ENCODE measurements around the gene RAD18. TPM values are rescaled to one million over a fixed set of nuclear protein-coding genes. Genes with fewer than 3 reads are reported as not detected.
A peak's percentile ranks its signal among the peaks of the same experiment; 100 is the strongest.

The RAD18 gene
- total RNA-seq, 1 experiment from 2014 or later, result 25.6 TPM

DNA sequence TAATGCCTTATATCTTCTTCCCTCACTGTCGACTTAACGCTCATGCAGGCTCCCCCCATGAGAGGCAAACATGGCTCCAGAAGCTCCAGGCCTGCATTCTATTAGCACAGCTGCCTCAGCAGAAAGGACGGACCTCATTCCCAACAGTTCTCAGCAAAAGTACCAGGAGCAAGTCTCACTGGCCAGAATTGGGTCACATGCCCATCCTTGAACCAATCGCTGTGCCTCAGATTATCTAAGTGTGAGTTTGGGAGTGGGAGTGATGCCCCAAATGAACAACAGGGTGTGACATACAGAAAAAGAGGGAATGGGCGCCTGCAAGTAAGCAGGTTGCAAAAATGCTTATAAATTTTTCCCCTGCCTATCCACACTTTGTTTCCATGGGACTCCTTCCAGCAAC lies 4.3 kb upstream of the RAD18 start:
- Histone ChIP-seq H3K9me3 (replicated peaks) (no peaks in the 10 kb centered on the region), H3K27me3 (replicated peaks) (no peaks in the 10 kb centered on the region), H3K4me3 (no peak overlapping the region), H3K27ac (no peak overlapping the region), H3K36me3 (no peaks in the 10 kb centered on the region), H3K4me1 (replicated peaks) (peaks cover 19% of the 10 kb centered on the region)
- no peak for DNase-seq (ENCODE audit: low read depth in 1 of 2, low spot score in 2 of 2)

DNA sequence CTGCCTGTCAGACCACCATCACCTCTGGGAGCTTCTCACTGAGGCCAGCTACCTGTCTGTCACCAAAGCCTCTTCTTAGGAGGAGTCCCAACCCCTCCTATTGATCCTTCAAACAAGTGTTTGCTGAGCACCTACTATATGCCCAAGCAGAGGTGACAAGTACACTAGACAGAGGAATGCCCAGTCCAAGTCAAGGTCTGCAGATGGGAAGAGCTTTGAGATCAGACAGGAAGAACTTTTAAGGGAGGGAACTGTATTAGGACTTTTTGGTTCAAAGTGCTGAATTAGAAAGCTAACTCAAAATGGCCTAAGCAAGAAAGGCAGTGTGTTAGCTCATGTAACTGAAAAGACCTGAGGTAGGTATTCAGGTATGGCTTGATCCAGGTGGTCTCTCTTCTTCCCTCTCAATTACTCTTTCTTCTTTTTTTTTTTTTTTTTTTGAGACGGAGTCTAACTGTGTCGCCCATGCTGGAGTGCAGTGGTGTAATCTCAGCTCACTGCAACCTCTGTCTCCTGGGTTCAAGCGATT lies 3.6 kb upstream of the RAD18 start:
- H3K27me3 ChIP-seq (replicated peaks), result no peaks in the 10 kb centered on the region
- H3K4me3 ChIP-seq, result no peak overlapping the region
- peaks cover 26% of the 10 kb centered on the region for H3K4me1 ChIP-seq (replicated peaks)
- no peaks in the 10 kb centered on the region; the same call in 1 of the 2 replicates for H3K36me3 ChIP-seq
- H3K27ac ChIP-seq, result no peak overlapping the region
- no peaks in the 10 kb centered on the region for H3K9me3 ChIP-seq (replicated peaks)
- DNase-seq (ENCODE audit: low read depth in 1 of 2, low spot score in 2 of 2), result no peak

DNA sequence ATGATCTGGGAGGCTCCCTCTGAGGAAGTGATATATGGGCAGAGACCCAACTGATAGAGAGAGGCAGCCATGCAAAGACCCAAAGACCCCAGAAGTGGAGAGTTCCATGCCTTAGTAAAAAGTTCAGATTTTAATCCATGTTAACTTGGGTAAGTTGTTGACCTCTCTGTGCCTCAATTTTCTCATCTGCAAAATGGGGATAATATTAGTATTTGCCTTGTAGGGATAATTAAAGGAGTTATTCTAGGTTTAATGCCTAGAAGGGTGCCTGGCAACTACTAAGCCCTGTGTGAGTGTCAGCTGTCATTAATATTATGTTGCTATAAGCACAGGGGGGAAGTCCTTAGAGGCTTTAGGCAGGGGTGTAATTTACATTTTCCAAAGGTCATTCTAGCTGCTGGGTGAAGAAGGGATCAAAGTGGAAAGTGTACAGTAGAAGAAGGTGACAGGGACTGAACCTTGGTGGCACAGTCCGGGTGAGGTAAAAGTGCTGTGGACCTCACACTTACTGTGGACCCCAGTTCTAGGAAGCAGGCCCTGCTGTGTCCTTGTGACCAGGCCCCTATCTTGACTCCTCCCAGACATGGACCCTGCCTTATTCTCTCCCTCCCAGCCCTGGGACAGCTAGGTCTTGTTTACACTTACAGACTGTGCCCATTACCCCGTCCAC lies 3.0 kb upstream of the RAD18 start:
- Histone ChIP-seq H3K4me1 (replicated peaks) (peaks cover 29% of the 10 kb centered on the region), H3K9me3 (replicated peaks) (no peaks in the 10 kb centered on the region), H3K36me3 (peaks cover 4% of the 10 kb centered on the region; the same call in 1 of the 2 replicates), H3K27me3 (replicated peaks) (no peaks in the 10 kb centered on the region), H3K27ac (no peak overlapping the region), H3K4me3 (no peak overlapping the region)
- no peak for DNase-seq (ENCODE audit: low read depth in 1 of 2, low spot score in 2 of 2)

DNA sequence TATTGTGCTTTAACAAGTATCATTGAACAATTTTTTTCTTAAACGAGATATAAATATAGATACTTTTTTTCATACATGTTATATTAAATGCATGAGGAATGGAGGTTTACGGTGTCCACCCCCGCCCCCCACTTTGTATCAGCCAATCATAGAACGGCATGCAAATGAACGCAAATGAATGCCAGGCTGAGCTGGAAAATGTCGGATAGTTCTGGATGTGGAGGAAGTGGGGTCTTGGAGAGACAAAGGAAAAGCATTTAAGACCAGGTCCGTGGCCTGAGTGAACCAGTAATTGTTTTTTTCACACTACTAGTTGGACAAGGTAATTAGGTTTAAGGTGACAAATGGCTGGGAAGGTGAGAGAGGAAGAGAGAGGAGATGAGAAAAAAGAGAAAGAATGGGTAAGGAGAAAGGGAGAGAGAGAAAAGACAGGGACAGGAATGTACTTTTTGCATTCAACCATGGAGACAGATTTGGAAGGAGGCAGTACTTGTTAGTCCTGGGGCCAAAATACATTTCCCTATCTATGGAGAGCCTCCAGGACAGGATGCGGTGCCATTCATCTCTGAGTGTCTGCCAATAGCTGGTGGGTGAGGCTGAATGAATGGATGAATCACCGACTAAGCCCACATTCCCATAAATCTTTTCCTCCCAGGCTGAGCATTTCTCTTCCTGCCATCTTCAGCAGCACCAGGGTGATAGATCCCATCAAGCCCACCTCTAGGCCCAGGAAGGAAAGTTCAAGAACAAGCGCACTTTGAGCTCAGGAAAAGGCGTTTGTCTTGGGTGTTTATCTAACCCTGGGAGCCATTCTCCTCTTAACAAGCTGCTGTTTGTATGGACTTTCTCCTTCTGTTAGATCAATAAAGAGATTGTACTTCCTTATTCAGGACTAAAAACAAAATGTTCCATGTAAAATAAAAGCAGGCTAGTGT lies 1.4 kb upstream of the RAD18 start:
- peak overlapping the region; percentile 5; the same call in 1 of the 2 replicates for H3K27ac ChIP-seq
- H3K27me3 ChIP-seq (replicated peaks), result no peaks in the 10 kb centered on the region
- peaks cover 29% of the 10 kb centered on the region for H3K4me1 ChIP-seq (replicated peaks)
- peaks cover 9% of the 10 kb centered on the region for H3K36me3 ChIP-seq
- DNase-seq (ENCODE audit: low read depth in 1 of 2, low spot score in 2 of 2), result peak; percentile 34 to 57
- H3K4me3 ChIP-seq, result no peak overlapping the region
- H3K9me3 ChIP-seq (replicated peaks), result no peaks in the 10 kb centered on the region

DNA sequence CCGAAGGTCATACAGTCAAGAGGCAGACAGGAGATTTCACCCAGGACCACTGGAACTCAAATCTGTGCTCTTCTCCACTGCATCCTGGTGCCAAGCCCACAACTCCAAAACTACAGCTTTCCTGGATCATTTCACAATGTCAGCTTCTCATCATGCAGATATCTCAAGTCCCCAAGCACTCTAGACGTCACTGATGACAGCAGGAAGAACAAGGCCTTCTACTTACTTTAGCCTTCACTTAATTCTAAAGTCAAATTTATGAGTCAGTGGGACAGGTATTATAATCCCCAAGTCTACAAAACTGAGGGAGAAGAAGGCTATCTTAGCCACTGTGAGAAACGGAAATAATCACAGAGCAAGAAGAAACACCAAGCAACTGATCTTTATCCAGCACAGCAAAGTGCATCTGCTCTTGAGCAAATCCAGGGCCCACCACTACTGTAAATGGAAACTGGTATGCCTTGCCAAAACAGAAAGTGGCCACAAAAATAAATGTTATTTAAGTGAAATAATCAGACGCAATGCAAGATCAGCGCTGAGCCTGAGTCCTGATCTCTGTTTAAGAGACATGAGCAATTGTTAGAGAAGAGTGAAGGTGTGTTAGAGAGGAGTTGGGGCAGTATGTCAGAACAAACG lies 928 bp downstream of the RAD18 start:
- Histone ChIP-seq H3K36me3 (peaks cover 29% of the 10 kb centered on the region), H3K9me3 (replicated peaks) (no peaks in the 10 kb centered on the region), H3K4me1 (replicated peaks) (peaks cover 29% of the 10 kb centered on the region), H3K27me3 (replicated peaks) (no peaks in the 10 kb centered on the region), H3K27ac (peak overlapping the region; percentile 68), H3K4me3 (peak overlapping the region; percentile 57)
- peak in 1 of 2 experiments; percentile 18 for DNase-seq (ENCODE audit: low read depth in 1 of 2, low spot score in 2 of 2)

DNA sequence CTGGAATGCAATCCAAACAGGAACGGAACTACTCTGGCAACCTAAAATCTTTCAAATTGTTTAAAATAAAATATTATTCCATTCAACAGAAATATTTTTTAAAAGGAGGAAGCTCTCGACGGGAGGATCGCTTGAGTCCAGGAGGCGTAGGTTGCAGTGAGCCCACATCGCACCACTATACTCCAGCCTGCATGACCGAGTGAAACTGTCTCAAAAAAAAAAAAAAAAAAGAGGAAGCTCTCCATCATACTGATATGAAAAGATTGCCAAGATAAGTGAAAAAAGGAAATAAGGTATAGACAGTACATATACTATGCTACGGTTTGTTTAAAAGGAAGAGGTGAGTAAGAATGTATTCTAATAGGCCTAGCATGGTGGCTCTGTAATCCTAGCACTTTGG lies 3.6 kb downstream of the RAD18 start:
- no peak for DNase-seq (ENCODE audit: low read depth in 1 of 2, low spot score in 2 of 2)
- peaks cover 48% of the 10 kb centered on the region for H3K36me3 ChIP-seq
- H3K4me3 ChIP-seq, result no peak overlapping the region
- H3K27ac ChIP-seq, result no peak overlapping the region
- H3K27me3 ChIP-seq (replicated peaks), result no peaks in the 10 kb centered on the region
- peaks cover 38% of the 10 kb centered on the region for H3K4me1 ChIP-seq (replicated peaks)
- no peaks in the 10 kb centered on the region for H3K9me3 ChIP-seq (replicated peaks)

DNA sequence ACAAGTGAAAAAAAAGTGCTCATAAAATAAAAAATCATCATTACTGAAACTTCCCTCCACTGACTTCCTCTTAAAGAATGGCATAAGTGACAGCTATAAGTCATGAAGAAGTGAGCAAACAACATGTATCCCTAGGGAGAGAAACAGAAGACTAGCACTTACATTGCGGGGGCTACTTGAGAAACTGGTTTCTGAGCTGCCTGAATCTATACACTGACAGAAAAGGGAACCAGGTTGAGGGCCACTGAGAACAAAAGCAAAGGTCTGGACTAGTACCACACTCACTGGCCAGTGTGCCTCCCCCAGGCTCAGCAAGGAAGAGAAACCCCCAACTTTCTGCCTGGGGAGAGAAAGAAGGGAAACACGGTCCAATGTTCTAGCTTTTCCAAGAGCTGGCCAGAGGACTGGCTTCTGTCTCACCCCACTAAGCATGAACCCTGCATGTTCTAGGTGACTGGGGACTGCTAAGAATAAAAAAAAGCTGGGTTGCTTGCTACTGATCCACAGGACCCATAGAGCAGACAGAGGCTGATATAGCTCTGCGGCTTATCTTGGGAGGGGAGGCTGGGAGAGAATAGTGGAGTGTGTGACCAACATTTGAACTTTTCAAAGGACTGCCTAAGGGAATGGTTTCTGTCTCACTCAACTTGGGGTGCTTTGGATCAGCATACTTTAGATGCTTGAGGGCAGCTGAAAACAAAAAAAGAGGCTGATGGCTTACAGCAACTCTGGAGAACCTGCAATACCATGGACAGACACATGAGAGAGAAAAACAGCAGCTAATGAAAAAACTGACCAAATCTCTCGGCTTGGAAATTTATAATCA lies 8.1 kb downstream of the RAD18 start:
- H3K4me3 ChIP-seq, result no peak overlapping the region
- 0 out of 2 replicates have a peak overlapping the region, but pooled peaks have one; percentile 25 for H3K27ac ChIP-seq
- H3K27me3 ChIP-seq (replicated peaks), result no peaks in the 10 kb centered on the region
- peaks cover 42% of the 10 kb centered on the region for H3K36me3 ChIP-seq
- H3K9me3 ChIP-seq (replicated peaks), result no peaks in the 10 kb centered on the region
- peaks cover 15% of the 10 kb centered on the region for H3K4me1 ChIP-seq (replicated peaks)
- DNase-seq (ENCODE audit: low read depth in 1 of 2, low spot score in 2 of 2), result peak in 1 of 2 experiments; percentile 43

DNA sequence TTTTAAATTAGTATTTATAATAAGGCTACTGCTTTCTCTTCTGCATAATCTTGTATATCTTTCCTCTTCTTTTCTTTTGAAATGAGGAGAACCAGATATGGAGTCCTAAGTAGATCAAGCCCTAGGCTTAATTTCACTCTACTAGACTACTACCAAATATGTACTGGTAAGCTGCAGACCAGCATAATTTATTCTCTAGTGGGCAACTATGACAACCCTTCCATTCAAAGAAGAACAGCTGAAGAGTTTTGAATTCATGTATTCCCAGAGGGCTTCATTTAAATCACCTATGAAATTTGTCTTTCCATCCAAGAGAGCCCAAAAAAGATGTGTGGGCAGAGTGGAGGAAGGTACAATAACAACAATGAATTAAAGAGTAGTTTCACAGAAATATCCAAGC lies 10.0 kb downstream of the RAD18 start:
- DNase-seq (ENCODE audit: low read depth in 1 of 2, low spot score in 2 of 2), result no peak
- Histone ChIP-seq H3K36me3 (peaks cover 31% of the 10 kb centered on the region), H3K4me3 (no peak overlapping the region), H3K4me1 (replicated peaks) (peaks cover 18% of the 10 kb centered on the region), H3K27ac (no peak overlapping the region), H3K9me3 (replicated peaks) (no peaks in the 10 kb centered on the region), H3K27me3 (replicated peaks) (no peaks in the 10 kb centered on the region)

DNA sequence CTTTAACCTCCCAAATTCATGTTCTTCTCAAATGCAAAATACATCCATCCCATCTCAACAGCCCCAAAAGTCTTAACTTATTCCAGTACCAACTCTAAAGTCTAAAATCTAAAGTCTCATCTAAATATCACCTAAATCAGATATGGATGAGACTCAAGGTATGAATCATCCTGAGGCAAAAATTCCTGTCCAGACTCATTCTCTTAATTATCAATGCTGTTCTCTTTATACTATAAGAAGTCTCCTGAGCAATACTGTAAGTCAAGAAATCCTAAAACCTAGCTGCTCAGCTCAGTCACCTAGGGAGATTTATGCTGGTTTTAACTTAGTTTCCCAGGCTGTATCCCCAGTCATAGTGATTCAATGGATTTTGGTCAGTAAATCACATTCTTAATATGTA lies 11.1 kb downstream of the RAD18 start:
- Histone ChIP-seq H3K36me3 (peaks cover 28% of the 10 kb centered on the region), H3K27me3 (replicated peaks) (no peaks in the 10 kb centered on the region), H3K9me3 (replicated peaks) (no peaks in the 10 kb centered on the region), H3K27ac (no peak overlapping the region), H3K4me3 (no peak overlapping the region), H3K4me1 (replicated peaks) (peaks cover 28% of the 10 kb centered on the region)
- no peak for DNase-seq (ENCODE audit: low read depth in 1 of 2, low spot score in 2 of 2)

DNA sequence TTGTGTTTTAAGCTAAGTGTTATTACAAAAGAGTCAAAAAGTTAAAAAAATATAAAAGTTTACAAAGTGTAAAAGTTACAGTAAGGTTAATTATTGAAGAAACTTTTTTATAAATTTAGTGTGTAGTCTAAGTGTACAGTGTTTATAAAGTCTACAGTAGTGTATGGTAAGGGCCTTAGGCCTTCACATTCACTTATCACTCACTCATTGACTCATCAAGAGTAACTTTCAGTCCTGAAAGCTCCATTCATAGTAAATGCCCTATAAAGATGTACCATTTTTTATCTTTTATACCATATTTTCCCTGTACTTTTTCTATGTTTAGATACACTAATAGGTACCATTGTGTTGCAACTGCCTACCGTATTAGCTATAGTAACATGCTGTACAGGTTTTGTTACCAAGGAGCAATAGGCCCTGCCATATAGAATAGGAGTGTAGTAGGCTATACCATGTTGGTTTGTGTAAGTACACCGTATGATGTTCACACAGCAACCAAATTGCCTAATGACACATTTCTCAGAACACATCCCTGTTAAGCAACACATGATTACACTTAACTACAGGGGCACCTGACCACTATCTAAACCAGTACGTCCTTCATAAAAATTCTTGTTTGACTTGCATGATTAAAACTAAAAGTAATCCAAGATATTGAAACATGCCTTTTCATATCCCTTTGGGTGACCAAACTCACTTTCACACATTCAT lies 17.2 kb downstream of the RAD18 start:
- DNase-seq (ENCODE audit: low read depth in 1 of 2, low spot score in 2 of 2), result no peak
- H3K27me3 ChIP-seq (replicated peaks), result no peaks in the 10 kb centered on the region
- no peak overlapping the region for H3K27ac ChIP-seq
- H3K4me1 ChIP-seq (replicated peaks), result peaks cover 52% of the 10 kb centered on the region
- H3K36me3 ChIP-seq, result peaks cover 45% of the 10 kb centered on the region
- no peak overlapping the region for H3K4me3 ChIP-seq
- no peaks in the 10 kb centered on the region for H3K9me3 ChIP-seq (replicated peaks)

DNA sequence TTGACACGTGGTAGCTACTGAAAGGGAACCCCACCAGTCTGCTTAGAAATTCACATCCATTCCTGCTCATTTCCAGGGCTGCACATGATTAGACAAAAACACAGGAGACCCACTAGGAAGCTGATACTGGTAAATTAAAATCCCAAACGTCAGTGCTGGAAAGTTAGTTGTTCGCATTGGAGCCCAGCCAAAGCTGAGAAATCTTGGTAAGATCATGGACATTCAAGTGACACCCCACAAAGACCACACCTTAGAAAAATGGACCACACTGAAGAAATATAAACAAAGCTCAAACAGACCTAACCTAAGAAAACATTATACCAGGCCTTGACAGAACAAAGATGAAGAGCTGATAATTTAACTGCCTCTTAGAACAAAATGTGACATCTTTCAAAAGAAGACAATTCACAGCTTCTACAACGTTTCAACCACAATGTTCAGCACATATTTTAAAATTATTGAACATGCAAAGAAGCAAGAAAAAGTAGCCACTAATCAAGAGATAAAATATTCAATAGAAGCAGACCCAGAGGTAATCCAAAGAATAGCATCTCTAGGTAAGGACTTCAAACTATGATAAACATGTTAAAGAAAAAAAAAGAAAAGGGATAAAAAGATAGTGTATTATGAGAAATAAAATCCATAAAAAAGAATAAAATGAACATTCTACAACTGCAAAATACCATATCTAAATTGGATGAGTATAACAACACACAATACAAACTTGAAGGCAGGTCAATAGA lies 20.4 kb downstream of the RAD18 start:
- Histone ChIP-seq H3K4me1 (replicated peaks) (peaks cover 68% of the 10 kb centered on the region), H3K36me3 (peaks cover 72% of the 10 kb centered on the region), H3K27ac (peak overlapping the region; percentile 77), H3K27me3 (replicated peaks) (no peaks in the 10 kb centered on the region), H3K9me3 (replicated peaks) (no peaks in the 10 kb centered on the region), H3K4me3 (no peak overlapping the region)
- peak; percentile 72 to 73 for DNase-seq (ENCODE audit: low read depth in 1 of 2, low spot score in 2 of 2)

DNA sequence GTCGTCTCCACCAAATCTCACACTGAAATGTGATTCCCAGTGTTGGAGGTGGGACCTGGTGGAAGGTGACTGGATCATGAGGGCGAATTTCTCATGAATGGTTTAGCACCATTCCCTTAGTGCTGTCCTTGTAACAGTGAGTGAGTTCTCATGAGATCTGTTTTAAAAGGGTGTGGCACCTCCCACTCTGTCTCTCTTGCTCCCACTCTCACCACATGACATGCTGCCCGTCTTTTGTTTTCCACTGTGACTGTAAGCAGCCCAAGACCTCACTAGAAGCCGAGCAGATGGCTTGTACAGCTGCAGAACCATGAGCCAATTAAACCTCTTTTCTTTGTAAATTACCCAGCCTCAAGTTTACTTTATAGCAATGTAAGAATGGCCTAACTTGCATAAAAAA lies 21.2 kb downstream of the RAD18 start:
- H3K4me1 ChIP-seq (replicated peaks), result peaks cover 68% of the 10 kb centered on the region
- DNase-seq (ENCODE audit: low read depth in 1 of 2, low spot score in 2 of 2), result peak; percentile 59 to 62
- peaks cover 71% of the 10 kb centered on the region for H3K36me3 ChIP-seq
- H3K27me3 ChIP-seq (replicated peaks), result no peaks in the 10 kb centered on the region
- H3K27ac ChIP-seq, result peak overlapping the region; percentile 77
- H3K9me3 ChIP-seq (replicated peaks), result no peaks in the 10 kb centered on the region
- no peak overlapping the region for H3K4me3 ChIP-seq
